ENCODE measurements around the gene YPEL1. TPM values are rescaled to one million over a fixed set of nuclear protein-coding genes. Genes with fewer than 3 reads are reported as not detected.

The YPEL1 gene
- total and polyA plus RNA-seq, 2 of the 13 experiments (the other 11 are each of a cell fraction or from before 2014, with no cell fraction given) = 0.33 to 2.5 TPM

DNA sequence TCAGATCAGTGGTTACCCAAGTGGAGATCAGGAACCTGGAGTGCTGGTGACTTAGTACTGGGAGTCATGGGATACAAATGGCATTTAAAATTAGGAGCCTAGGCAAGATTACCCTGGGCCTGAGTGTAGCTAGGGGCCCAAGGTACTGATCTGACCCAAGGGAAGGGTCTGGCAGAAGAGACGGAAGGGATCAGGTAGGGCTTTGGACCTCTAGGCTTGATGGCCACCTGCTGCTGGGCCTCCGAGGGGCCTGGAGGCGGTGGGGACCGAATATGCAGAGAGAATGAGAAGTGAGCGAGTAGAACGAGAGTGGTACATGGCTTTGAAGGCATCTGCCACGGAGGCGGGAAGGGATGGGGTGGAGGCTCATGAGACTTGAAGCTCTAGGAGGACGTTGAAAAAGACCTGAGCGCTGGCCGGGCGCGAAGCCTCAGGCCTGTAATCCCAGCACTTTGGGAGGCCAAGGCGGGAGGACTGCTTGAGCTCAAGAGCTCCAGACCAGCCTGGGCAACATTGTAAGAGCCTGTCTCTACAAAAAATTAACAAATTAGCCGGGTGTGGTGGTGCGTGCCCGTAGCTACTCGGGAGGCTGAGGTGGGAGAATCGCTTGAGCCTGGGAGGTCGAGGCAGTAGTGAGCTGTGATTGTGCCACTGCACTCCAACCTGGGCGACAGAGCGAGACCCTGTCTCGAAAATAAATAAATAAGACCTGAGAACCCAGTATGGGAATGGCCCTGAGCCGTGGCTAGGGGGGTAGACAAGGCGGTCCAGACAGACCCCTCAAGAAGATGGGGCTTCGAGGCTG, 70.3 kb downstream of the YPEL1 start (continued):
- TF ChIP-seq, protein P1, sequence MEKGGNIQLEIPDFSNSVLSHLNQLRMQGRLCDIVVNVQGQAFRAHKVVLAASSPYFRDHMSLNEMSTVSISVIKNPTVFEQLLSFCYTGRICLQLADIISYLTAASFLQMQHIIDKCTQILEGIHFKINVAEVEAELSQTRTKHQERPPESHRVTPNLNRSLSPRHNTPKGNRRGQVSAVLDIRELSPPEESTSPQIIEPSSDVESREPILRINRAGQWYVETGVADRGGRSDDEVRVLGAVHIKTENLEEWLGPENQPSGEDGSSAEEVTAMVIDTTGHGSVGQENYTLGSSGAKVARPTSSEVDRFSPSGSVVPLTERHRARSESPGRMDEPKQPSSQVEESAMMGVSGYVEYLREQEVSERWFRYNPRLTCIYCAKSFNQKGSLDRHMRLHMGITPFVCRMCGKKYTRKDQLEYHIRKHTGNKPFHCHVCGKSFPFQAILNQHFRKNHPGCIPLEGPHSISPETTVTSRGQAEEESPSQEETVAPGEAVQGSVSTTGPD (CRISPR knock-in tag; IDR thresholded peaks at IDR 0.05) = no peak
- no peak for TF ChIP-seq ISL2 (CRISPR knock-in tag; IDR thresholded peaks at IDR 0.05)
- TF ChIP-seq HNRNPL (IDR thresholded peaks at IDR 0.05; ENCODE audit: low read depth, low read length) = no peak
- TF ChIP-seq ZFP82 (CRISPR knock-in tag; IDR thresholded peaks at IDR 0.05; ENCODE audit: borderline replicate concordance) = 0 out of 2 replicates have a peak, but pooled peaks have one; percentile 2
- no peak for TF ChIP-seq ARNTL (CRISPR knock-in tag; IDR thresholded peaks at IDR 0.05)
- TF ChIP-seq POLR2A (IDR thresholded peaks at IDR 0.05; ENCODE audit: insufficient read depth in 1 of 2, low read depth in 2 of 2, low read length in 2 of 2) = 0 out of 4 replicates have a peak, but pooled peaks of 1 of the 2 experiments have one; percentile 12

- H3K27me3 ChIP-seq (ENCODE audit: control insufficient read depth in 1 of 2, insufficient read depth in 2 of 2, low read length in 2 of 2) = no peaks in the 10 kb centered on the region
- no peaks in the 10 kb centered on the region for H4K20me1 ChIP-seq (ENCODE audit: insufficient read depth, low read length)
- POLR2A ChIA-PET = no interaction called here
- no TSS peak for BruUV-seq (replicated peaks)
- H3K4me1 ChIP-seq (ENCODE audit: insufficient read depth, low read length) = peaks cover 18% of the 10 kb centered on the region
- H3K27ac ChIP-seq (ENCODE audit: extremely low read length, insufficient read depth, low read length) = no peak overlapping the region
- H3K4me2 ChIP-seq (ENCODE audit: low read depth, low read length) = no peak overlapping the region
- FAIRE-seq = no peak
- CTCF ChIA-PET (ENCODE audit: low intra/inter-chr PET ratio, low total read pairs) = no interaction called here
- H2AFZ ChIP-seq (ENCODE audit: low read length) = no peak overlapping the region
- 82% methylated on average over 2 of the region's 2 CpGs for WGBS (ENCODE audit: low lambda C conversion rate)
- H3K9ac ChIP-seq (ENCODE audit: insufficient read depth, low read depth, low read length) = no peak overlapping the region
- intact Hi-C loops (cut with micrococcal nuclease; ENCODE audit: unreplicated experiment) (no loop called here), in situ Hi-C loops (cut with HindIII; ENCODE audit: extremely low pct_ligation_motif_present, low pct_unique_long_range_greater_than_20kb) (loop anchor here (10.0 kb wide), 1 partner anchor 51 kb away; no protein-coding TSS in a partner anchor)
- H3K9me3 ChIP-seq (ENCODE audit: low read length) = no peaks in the 10 kb centered on the region
- peaks cover 12% of the 10 kb centered on the region for H3K79me2 ChIP-seq (ENCODE audit: insufficient read depth, low read length)
- no peak for TF ChIP-seq SIX4 (CRISPR knock-in tag; IDR thresholded peaks at IDR 0.05)
- TF ChIP-seq ZNF605 (CRISPR knock-in tag; IDR thresholded peaks at IDR 0.05) = no peak
- no peak for TF ChIP-seq TARDBP (CRISPR knock-in tag; IDR thresholded peaks at IDR 0.05)
- no peak for TF ChIP-seq ZBTB8A (CRISPR knock-in tag; IDR thresholded peaks at IDR 0.05; ENCODE audit: borderline replicate concordance, low read depth)
- no peak for TF ChIP-seq TGIF2 (CRISPR knock-in tag; IDR thresholded peaks at IDR 0.05)
- TF ChIP-seq RFX1 (IDR thresholded peaks at IDR 0.05) = no peak
- TF ChIP-seq TFE3 (CRISPR knock-in tag; IDR thresholded peaks at IDR 0.05) = no peak
- no peak for TF ChIP-seq ZFX (CRISPR knock-in tag; IDR thresholded peaks at IDR 0.05; ENCODE audit: low read depth)
- TF ChIP-seq ZKSCAN1 (IDR thresholded peaks at IDR 0.05; ENCODE audit: low read length) = no peak
- TF ChIP-seq, protein P2, sequence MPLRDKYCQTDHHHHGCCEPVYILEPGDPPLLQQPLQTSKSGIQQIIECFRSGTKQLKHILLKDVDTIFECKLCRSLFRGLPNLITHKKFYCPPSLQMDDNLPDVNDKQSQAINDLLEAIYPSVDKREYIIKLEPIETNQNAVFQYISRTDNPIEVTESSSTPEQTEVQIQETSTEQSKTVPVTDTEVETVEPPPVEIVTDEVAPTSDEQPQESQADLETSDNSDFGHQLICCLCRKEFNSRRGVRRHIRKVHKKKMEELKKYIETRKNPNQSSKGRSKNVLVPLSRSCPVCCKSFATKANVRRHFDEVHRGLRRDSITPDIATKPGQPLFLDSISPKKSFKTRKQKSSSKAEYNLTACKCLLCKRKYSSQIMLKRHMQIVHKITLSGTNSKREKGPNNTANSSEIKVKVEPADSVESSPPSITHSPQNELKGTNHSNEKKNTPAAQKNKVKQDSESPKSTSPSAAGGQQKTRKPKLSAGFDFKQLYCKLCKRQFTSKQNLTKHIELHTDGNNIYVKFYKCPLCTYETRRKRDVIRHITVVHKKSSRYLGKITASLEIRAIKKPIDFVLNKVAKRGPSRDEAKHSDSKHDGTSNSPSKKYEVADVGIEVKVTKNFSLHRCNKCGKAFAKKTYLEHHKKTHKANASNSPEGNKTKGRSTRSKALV (CRISPR knock-in tag; IDR thresholded peaks at IDR 0.05) = no peak
- TF ChIP-seq ZNF343 (CRISPR knock-in tag; IDR thresholded peaks at IDR 0.05) = no peak
- no peak for TF ChIP-seq DBP (CRISPR knock-in tag; IDR thresholded peaks at IDR 0.05; ENCODE audit: not compliant biosample characterization)
- no peak for TF ChIP-seq ZBTB1 (CRISPR knock-in tag; IDR thresholded peaks at IDR 0.05; ENCODE audit: borderline replicate concordance)
- H3K4me3 ChIP-seq (replicated peaks in 1 of 3; ENCODE audit: insufficient read depth in 1 of 3, low read depth in 2 of 3, low read length in 3 of 3) = no peak overlapping the region
- no peak for ATAC-seq
- no peak for DNase-seq (ENCODE audit: low spot score)
- H3K36me3 ChIP-seq (replicated peaks in 1 of 2; ENCODE audit: control insufficient read depth in 1 of 2, insufficient read depth in 2 of 2, low read length in 2 of 2) = no peaks in the 10 kb centered on the region
Measured at GRCh38 chr22:21663738-21664137, 71.9 kb downstream of the YPEL1 start.

Measured in HepG2 (cell line).